Panc1 (cell line): Measurements from ENCODE around the gene SECTM1.

Experiments
- POLR2AphosphoS5 ChIP-seq: IDR thresholded peaks from 2 replicates; pipeline ENCODE4 v1.6.1; 2012; ENCODE audit warnings: mild to moderate bottlenecking, low read depth, low read length, moderate library complexity
- SIN3A ChIP-seq: IDR thresholded peaks from 2 replicates; pipeline ENCODE4 v1.6.1; 2012; ENCODE audit warnings: low read depth, mild to moderate bottlenecking, low read length, moderate library complexity, borderline replicate concordance; ENCODE audit not compliant: insufficient read depth
- TF ChIP-seq, protein P1 (sequence below): fragments of 450-650 bp; IDR thresholded peaks from 2 replicates; pipeline ENCODE4 v1.5.1; 2017; ENCODE audit warnings: mild to moderate bottlenecking
- TF ChIP-seq, protein P2 (sequence below), 2 experiments: IDR thresholded peaks; 2 replicates each; pipeline ENCODE4 v1.6.1; 2011 to 2012; ENCODE audit warnings: low read depth in 2 of 2, control low read depth in 1 of 2, low read length in 1 of 2, mild to moderate bottlenecking in 1 of 2, moderate library complexity in 1 of 2; ENCODE audit not compliant: insufficient read depth in 1 of 2

DNA sequence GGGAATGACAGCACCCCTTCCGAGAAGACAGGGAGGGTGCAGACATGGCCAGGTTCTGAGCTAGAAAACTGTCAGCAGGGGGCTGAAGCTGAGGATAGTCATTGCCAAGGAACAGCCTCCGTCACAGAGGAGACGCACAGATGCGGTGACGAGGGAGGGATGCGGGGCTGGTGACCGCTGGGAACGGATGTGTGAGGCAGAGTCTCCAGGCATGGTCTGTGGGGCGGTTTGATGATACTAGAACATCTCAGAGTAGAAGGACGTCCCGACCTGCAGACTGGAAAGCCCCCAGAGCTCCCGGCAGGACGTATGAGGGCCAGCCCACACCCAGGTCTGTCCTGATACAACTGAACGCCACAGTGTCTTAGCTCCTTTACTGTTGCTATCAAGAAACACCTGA lies 58.2 kb downstream of the SECTM1 start:
- TF ChIP-seq, protein P1, sequence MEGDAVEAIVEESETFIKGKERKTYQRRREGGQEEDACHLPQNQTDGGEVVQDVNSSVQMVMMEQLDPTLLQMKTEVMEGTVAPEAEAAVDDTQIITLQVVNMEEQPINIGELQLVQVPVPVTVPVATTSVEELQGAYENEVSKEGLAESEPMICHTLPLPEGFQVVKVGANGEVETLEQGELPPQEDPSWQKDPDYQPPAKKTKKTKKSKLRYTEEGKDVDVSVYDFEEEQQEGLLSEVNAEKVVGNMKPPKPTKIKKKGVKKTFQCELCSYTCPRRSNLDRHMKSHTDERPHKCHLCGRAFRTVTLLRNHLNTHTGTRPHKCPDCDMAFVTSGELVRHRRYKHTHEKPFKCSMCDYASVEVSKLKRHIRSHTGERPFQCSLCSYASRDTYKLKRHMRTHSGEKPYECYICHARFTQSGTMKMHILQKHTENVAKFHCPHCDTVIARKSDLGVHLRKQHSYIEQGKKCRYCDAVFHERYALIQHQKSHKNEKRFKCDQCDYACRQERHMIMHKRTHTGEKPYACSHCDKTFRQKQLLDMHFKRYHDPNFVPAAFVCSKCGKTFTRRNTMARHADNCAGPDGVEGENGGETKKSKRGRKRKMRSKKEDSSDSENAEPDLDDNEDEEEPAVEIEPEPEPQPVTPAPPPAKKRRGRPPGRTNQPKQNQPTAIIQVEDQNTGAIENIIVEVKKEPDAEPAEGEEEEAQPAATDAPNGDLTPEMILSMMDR, result no peak
- TF ChIP-seq, protein P2, sequence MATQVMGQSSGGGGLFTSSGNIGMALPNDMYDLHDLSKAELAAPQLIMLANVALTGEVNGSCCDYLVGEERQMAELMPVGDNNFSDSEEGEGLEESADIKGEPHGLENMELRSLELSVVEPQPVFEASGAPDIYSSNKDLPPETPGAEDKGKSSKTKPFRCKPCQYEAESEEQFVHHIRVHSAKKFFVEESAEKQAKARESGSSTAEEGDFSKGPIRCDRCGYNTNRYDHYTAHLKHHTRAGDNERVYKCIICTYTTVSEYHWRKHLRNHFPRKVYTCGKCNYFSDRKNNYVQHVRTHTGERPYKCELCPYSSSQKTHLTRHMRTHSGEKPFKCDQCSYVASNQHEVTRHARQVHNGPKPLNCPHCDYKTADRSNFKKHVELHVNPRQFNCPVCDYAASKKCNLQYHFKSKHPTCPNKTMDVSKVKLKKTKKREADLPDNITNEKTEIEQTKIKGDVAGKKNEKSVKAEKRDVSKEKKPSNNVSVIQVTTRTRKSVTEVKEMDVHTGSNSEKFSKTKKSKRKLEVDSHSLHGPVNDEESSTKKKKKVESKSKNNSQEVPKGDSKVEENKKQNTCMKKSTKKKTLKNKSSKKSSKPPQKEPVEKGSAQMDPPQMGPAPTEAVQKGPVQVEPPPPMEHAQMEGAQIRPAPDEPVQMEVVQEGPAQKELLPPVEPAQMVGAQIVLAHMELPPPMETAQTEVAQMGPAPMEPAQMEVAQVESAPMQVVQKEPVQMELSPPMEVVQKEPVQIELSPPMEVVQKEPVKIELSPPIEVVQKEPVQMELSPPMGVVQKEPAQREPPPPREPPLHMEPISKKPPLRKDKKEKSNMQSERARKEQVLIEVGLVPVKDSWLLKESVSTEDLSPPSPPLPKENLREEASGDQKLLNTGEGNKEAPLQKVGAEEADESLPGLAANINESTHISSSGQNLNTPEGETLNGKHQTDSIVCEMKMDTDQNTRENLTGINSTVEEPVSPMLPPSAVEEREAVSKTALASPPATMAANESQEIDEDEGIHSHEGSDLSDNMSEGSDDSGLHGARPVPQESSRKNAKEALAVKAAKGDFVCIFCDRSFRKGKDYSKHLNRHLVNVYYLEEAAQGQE (IDR thresholded peaks at IDR 0.05; ENCODE audit: insufficient read depth in 1 of 2, low read depth in 2 of 2, low read length in 1 of 2), result no peak
- TF ChIP-seq POLR2AphosphoS5 (no peak), SIN3A (no peak)
